Fibroblast of lung (primary cell): Measurements from ENCODE around the gene SLIT3. TPM values are rescaled to one million over a fixed set of nuclear protein-coding genes. Genes with fewer than 3 reads are reported as not detected.

Experiments
- DNase-seq, 2 donors: peaks; one replicate each; pipeline versions ENCODE4 v3.0.0 to v3.0.0-alpha.2; 2010; ENCODE audit warnings: low read depth in 2 of 2
- H2AFZ ChIP-seq: 2 replicates; pipeline ENCODE4 v1.5.1; 2012; ENCODE audit warnings: low read length, control low read depth, inconsistent platforms
- H3K27ac ChIP-seq: 2 replicates; pipeline ENCODE4 v1.5.1; 2011; ENCODE audit warnings: low read length, control low read depth; ENCODE audit not compliant: insufficient read depth
- H3K27me3 ChIP-seq: 2 replicates; pipeline ENCODE4 v1.5.1; 2011; ENCODE audit warnings: mild to moderate bottlenecking, low read length; ENCODE audit not compliant: control insufficient read depth, insufficient read depth
- H3K36me3 ChIP-seq: 2 replicates; pipeline ENCODE4 v1.5.1; 2011; ENCODE audit warnings: low read length; ENCODE audit not compliant: control insufficient read depth, insufficient read depth
- H3K4me1 ChIP-seq: 2 replicates; pipeline ENCODE4 v1.5.1; 2011; ENCODE audit warnings: low read length; ENCODE audit not compliant: control insufficient read depth, insufficient read depth; ENCODE audit errors: extremely low read depth
- H3K4me2 ChIP-seq: 2 replicates; pipeline ENCODE4 v1.5.1; 2011; ENCODE audit warnings: low read length, control low read depth; ENCODE audit not compliant: insufficient read depth; ENCODE audit errors: extremely low read depth
- H3K4me3 ChIP-seq, 4 experiments: fragments of 200-600 bp in 1 of 4; sonication (generic) in 1 of 4; replicated peaks in 1 of 4; 2 replicates each; pipeline ENCODE4 v1.5.1; 2011 to 2016; ENCODE audit warnings: low read length in 4 of 4, low read depth in 3 of 4, mild to moderate bottlenecking in 3 of 4, control low read depth in 2 of 4, inconsistent platforms in 1 of 4, mixed read lengths in 1 of 4; ENCODE audit not compliant: insufficient read depth in 1 of 4; ENCODE audit errors: control extremely low read depth in 1 of 4
- H3K79me2 ChIP-seq: 2 replicates; pipeline ENCODE4 v1.5.1; 2012; ENCODE audit warnings: mild to moderate bottlenecking, low read length, inconsistent platforms; ENCODE audit not compliant: control insufficient read depth, insufficient read depth
- H3K9ac ChIP-seq: 2 replicates; pipeline ENCODE4 v1.5.1; 2011; ENCODE audit warnings: mild to moderate bottlenecking, low read length, control low read depth; ENCODE audit not compliant: insufficient read depth
- H3K9me3 ChIP-seq: 2 replicates; pipeline ENCODE4 v1.5.1; 2012; ENCODE audit warnings: low read depth, low read length; ENCODE audit not compliant: control insufficient read depth, insufficient read depth
- H4K20me1 ChIP-seq: 2 replicates; pipeline ENCODE4 v1.5.1; 2011; ENCODE audit warnings: low read length; ENCODE audit not compliant: control insufficient read depth, insufficient read depth; ENCODE audit errors: extremely low read depth
- CTCF ChIP-seq, 2 donors: IDR thresholded peaks in 1 of 2; conservative IDR thresholded peaks in 1 of 2; 1 replicate in 1 of 2; 2 replicates in 1 of 2; pipeline ENCODE4 v1.5.1; 2011 to 2012; ENCODE audit warnings: low read length in 2 of 2, control low read depth in 1 of 2, inconsistent platforms in 1 of 2, low read depth in 1 of 2, mild to moderate bottlenecking in 1 of 2
- EZH2 ChIP-seq: IDR thresholded peaks from 2 replicates; pipeline ENCODE4 v1.5.1; 2012; ENCODE audit warnings: low read length, control low read depth, mild to moderate bottlenecking; ENCODE audit errors: missing control alignments
- polyA plus RNA-seq, 2 donors: library from polyadenylated mRNA; depleted of rRNA in 1 of 2; stranded (reverse) in 1 of 2; unstranded in 1 of 2; fragments of >200 nt; gene quantifications; 2 replicates each; pipeline ENCODE4 v1.2.1, GENCODE V29; 2011 to 2012; ENCODE audit warnings: missing spikeins in 1 of 2
- total RNA-seq: library from RNA; depleted of rRNA; stranded (reverse); fragments of >200 nt; gene quantifications from 2 replicates; pipeline ENCODE4 v1.2.1, GENCODE V29; 2014

The SLIT3 gene
- total and polyA plus RNA-seq, 2 donors (not counting 1 experiment from before 2014, with no cell fraction given) = 1.6 to 4.6 TPM

DNA sequence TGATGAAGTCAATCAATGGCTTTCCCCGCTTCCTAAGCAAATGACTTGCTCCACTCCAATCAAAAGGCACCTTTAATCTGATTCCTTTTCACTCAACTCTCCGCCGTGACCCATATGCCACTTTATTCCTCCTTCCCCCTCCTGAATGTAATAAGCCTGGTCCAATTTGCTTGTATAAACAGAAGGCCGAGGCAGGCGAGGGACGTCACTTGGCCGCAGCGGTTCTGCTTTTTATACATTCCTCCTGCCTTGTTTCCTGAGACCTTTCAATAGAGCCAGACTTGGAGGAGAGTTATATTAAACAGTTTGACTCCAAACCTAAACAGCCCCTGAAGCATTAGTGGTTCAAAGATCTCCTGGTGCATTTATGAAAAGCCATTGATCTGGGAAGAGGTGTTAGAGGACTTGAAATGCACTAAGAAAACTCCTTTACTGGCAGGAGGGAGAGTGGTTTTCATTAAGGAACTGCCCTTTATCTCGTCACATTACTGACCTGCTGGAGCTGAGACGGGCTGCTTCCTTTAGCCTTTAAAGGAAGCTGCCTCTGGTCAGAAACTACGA lies 273.4 kb downstream of the SLIT3 start:
- Histone ChIP-seq H3K4me3 (no peak overlapping the region), H3K4me1 (no peaks in the 10 kb centered on the region), H3K9me3 (no peaks in the 10 kb centered on the region), H4K20me1 (no peaks in the 10 kb centered on the region), H3K4me2 (no peak overlapping the region), H3K79me2 (no peaks in the 10 kb centered on the region), H3K9ac (no peak overlapping the region), H3K27ac (no peak overlapping the region), H3K27me3 (no peaks in the 10 kb centered on the region), H2AFZ (no peak overlapping the region), H3K36me3 (no peaks in the 10 kb centered on the region)
- no peak for DNase-seq
- TF ChIP-seq EZH2 (no peak), CTCF (conservative IDR thresholded peaks at IDR 0.05 in 1 of 2, IDR thresholded peaks at IDR 0.05 in 1 of 2; ENCODE audit: low read depth in 1 of 2, low read length in 2 of 2) (no peak)

- no peak overlapping the region for H3K27ac ChIP-seq
Measured at GRCh38 chr5:169025491-169025890, 275.4 kb downstream of the SLIT3 start.

DNA sequence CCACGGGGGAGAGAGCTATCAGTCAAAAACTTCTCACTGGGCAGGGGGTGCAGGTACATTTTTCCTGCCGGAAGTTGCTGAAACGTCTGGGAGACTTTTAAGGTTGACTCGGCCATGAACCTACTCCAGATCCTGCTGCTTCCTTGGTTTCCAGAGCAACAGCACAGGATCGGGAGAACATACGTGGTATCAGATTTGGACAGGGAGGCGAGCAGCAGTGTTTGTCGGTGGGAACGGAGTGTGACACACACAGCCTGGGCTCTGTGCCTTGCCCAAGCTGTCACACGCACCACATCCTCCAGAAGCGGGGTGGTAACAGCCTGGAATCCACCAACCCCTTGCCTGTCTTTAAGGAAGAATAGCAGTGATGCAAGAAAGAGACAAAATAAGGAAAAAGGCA lies 276.5 kb downstream of the SLIT3 start:
- no peaks in the 10 kb centered on the region for H4K20me1 ChIP-seq
- no peaks in the 10 kb centered on the region for H3K36me3 ChIP-seq
- no peak overlapping the region for H3K9ac ChIP-seq
- no peak overlapping the region for H2AFZ ChIP-seq
- no peaks in the 10 kb centered on the region for H3K9me3 ChIP-seq
- H3K27me3 ChIP-seq = no peaks in the 10 kb centered on the region
- DNase-seq = no peak
- no peak overlapping the region for H3K4me3 ChIP-seq
- TF ChIP-seq CTCF (conservative IDR thresholded peaks at IDR 0.05 in 1 of 2, IDR thresholded peaks at IDR 0.05 in 1 of 2; ENCODE audit: low read depth in 1 of 2, low read length in 2 of 2) = no peak
- TF ChIP-seq EZH2 = no peak
- H3K4me2 ChIP-seq = no peak overlapping the region
- no peak overlapping the region for H3K27ac ChIP-seq
- H3K4me1 ChIP-seq = no peaks in the 10 kb centered on the region
- no peaks in the 10 kb centered on the region for H3K79me2 ChIP-seq

More at GRCh38 chr5:169025491-169025890, 275.4 kb downstream of the SLIT3 start:
- Histone ChIP-seq H3K9me3 (no peaks in the 10 kb centered on the region), H3K36me3 (no peaks in the 10 kb centered on the region), H3K79me2 (no peaks in the 10 kb centered on the region), H3K4me1 (no peaks in the 10 kb centered on the region), H4K20me1 (no peaks in the 10 kb centered on the region), H3K27me3 (no peaks in the 10 kb centered on the region), H3K4me3 (no peak overlapping the region), H2AFZ (no peak overlapping the region), H3K4me2 (no peak overlapping the region), H3K9ac (no peak overlapping the region)
- TF ChIP-seq EZH2 = no peak
- no peak for DNase-seq
